Measurements from ENCODE around the gene RAPSN. TPM values are rescaled to one million over a fixed set of nuclear protein-coding genes. Genes with fewer than 3 reads are reported as not detected.

Gene RAPSN
- total RNA-seq, 1 experiment from 2014 or later = not detected

GRCh38 chr11:47408598-47409439, 40.1 kb downstream of the RAPSN start:
- peak; percentile 92 for DNase-seq (ENCODE audit: low read depth)

DNA sequence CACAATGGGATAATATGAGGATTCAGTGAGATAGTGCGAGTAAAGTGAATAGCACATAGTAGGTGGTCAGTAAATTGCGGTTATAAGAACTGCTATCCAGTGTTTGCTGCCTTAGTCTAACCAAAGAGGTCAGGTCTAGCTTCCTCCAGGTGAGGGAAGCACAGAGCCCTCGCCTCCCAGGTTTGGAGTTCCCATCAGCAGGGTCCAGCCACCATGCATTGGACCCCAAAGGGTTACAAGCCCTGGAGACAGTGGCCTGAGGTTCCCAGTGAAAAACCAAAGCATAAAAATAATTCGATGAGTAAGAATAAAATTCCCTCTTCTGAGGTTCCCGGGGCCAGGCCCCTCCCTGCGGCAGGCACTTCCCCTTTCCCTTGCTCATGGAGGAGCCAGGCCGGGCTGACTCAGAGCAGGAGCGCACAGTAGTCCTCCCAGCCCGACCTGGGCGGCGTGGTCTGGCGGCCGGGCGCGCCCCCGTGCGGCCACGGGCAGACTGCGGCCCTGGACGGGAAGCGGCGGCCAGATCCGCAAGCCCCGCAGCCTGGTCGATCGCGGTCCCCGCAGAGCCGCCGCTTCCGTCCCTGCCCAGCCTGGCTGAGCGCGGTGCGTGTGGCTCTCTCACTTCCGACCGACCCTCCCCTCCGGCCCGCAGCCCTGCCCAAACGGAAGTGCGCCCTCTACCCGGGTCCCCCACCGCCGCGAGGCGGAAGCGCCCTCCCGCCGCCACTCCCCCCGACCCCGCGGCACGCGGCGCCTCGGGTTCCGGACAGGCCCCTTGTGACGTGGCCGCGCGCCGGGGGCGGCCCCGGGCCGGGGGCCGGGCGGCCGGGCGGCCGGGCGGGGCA, 41.0 kb downstream of the RAPSN start, which contains the start of gene SLC39A13:
Gene SLC39A13 (plus strand): TSS at position 845 of the 845 bp plus-strand sequence. CDS start 1,505 bp downstream, outside the sequence.
- peak; percentile 95 for DNase-seq (ENCODE audit: low read depth)

GRCh38 chr11:47406896-47407745, 41.8 kb downstream of the RAPSN start:
- no peak for DNase-seq (ENCODE audit: low read depth)

DNA sequence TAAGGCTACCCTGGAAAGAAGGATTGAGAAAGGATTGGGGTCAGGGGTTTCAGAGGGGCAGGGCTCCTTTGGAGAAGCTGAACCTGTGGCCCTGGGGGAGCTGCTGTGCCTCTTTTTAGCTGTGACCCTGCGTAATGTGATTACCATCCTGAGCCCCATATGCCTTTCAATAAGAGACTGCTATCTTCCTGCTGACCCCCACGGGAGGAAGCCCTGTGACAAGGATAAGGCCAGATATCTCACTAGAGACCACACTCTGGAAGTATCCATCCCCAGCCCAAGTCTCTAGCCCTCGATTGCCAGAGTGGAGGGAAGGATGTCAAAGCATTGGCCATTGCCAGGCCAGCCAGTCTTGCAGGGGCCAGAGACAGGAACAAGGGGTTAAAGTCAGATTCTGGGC, 45.4 kb downstream of the RAPSN start:
- DNase-seq (ENCODE audit: low read depth) = no peak

DNA sequence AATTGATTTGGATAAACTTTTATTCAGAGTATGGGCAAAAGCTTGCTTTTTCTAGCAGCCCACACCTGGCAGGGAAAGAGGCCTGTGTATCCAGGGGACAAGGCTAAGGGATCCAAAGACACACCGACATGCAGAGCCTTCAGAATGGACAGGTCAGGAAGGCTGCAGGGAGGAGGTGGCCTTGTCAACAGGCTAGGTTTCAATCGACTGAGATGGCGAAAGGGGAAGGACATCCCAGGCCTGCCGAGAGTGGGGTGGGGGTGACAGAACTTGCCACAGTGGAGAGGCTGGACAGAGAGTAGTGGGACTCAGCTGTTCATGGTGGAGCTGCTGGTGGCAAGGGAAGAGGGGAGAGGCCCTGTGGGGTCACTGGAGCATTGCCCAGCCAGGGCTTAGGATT, 45.8 kb downstream of the RAPSN start:
- DNase-seq (ENCODE audit: low read depth) = no peak

DNA sequence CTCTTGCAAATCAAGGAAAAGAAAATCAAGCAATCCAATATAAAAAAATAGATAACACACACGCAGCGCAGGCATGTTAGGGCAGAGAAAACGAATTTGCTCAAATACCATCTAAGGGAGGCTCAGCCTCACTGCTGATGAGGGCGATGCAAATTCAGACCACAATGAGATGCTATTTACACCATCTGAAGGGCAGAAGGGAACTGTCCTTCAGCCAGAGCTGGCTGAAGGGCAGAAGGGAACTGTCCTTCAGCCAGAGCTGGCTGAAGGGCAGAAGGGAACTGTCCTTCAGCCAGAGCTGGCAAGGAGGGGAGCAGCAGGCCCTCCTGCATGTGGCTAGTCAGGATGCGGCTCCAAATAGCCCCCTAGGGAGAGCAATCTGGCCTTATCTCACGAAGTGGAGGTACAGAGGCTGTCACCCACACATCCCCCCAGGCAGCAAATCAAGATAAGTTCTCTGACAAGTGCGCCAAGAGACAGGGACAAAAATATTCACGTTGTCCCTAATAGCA, 48.1 kb downstream of the RAPSN start:
- no peak for DNase-seq (ENCODE audit: low read depth)

GRCh38 chr11:47399860-47400767, 48.8 kb downstream of the RAPSN start:
- DNase-seq (ENCODE audit: low read depth) = no peak

DNA sequence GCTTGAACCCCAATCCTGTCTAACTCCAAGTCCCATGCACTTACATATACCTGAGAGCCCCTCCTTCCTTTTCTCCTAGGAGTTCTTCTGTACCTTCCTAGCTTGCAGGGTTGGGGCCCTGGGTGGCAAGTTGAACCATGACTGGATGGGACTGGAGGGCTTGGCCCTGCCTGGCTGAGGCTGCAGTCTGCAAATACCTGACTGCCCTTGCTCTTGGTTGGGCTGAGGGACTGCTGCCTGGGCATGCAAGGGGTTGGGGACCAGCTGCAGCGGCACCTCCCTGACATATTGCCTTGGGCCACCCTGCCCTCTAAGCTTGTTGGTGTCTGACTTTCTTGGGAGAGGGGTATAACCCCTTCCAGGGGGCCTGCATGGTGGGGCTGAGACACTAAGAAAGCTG, 50.4 kb downstream of the RAPSN start:
- no peak for DNase-seq (ENCODE audit: low read depth)

DNA sequence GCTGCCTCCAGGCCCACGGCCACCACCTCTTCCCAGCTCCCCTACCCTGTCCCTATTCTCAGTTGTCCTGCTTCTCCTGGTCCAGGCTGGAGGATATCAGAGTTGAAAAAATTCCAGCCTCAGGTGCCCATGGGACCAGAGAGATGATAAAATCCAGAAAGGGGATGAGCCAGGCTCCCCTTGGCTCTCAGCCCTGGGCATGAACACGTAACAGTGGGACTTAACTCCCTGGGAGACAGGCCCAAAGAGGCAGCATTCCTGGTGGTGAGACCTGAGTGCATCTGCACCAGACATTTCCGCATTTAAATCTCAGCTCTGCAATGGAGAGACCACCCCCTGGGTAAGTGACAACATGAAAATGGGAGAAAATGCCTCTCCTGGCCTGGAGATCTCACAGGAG, 50.9 kb downstream of the RAPSN start:
- no peak for DNase-seq (ENCODE audit: low read depth)

DNA sequence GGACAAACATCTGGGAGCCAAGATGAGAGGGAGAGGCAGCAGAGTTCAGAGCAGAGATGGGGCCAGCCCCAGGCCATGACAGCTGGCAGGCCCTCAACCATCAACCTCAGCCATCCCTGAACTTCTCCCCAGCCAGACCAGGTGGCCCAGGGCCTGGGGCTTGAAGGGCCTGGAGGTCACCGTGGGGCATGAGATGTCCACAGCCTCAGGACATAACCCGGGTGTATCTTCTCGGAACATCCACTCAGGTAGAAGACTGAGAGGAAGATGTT, 53.0 kb downstream of the RAPSN start:
- DNase-seq (ENCODE audit: low read depth) = no peak

GRCh38 chr11:47395223-47396048, 53.5 kb downstream of the RAPSN start:
- no peak for DNase-seq (ENCODE audit: low read depth)

GRCh38 chr11:47394322-47395222, 54.4 kb downstream of the RAPSN start:
- no peak for DNase-seq (ENCODE audit: low read depth)

GRCh38 chr11:47394050-47394321, 55.0 kb downstream of the RAPSN start:
- DNase-seq (ENCODE audit: low read depth) = no peak

- peak; percentile 57 for DNase-seq (ENCODE audit: low read depth)
Measured at GRCh38 chr11:47393163-47394049, 55.5 kb downstream of the RAPSN start.

- DNase-seq (ENCODE audit: low read depth) = no peak
Measured at GRCh38 chr11:47392546-47393162, 56.3 kb downstream of the RAPSN start.

GRCh38 chr11:47391711-47392432, 57.1 kb downstream of the RAPSN start:
- no peak for DNase-seq (ENCODE audit: low read depth)

GRCh38 chr11:47391077-47391583, 57.8 kb downstream of the RAPSN start:
- DNase-seq (ENCODE audit: low read depth) = no peak
